CD4-positive, alpha-beta T cell treated with Interleukin-10 for 1 hour (primary cell): ENCODE results near the gene ATP5F1D.

Source experiments
- DNase-seq: peaks from one replicate; pipeline ENCODE4 v3.0.0-alpha.2; 2020

The ATP5F1D gene

DNA sequence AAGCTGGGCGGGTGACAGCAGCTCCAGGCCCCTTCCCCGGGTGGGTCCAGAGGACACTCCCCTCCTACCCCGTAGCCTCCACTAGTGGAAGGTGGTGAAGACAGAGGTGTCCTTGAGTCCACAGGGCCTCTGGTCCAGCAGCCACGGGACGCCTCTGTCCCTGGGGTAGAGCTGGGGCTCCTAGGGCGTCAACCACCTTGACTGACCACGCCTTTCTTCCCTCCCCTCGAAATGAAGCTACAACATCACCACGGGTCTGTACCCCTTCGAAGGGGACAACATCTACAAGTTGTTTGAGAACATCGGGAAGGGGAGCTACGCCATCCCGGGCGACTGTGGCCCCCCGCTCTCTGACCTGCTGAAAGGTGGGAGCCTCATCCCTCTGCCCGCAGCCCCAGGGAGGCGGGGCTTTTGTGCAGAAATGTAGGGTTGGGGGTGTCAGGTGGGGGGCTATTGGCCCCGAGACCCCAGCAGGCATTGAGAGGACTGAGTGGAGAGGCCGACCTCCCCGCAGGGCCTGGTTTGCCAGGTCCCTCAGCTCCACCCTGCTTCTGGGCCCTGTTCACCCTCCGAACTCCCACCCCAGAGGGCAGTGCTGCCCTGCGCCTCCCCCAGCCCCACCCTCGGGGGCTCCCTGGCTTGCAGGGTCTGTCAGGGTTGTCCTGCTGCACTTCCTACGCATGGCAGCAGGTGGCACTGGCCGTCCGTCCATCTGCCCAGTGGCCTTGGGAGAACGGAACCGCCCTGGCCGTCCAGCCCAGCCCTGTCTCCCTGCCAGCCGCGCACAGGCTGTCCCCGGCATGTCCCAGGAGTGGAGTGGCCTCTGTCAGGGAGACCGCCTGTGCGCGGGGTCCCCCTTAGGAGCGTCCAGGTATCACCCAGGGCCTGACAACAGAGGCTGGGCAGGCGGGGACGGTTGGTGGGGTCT, 20.3 kb upstream of the ATP5F1D start:
- DNase-seq: no peak

DNA sequence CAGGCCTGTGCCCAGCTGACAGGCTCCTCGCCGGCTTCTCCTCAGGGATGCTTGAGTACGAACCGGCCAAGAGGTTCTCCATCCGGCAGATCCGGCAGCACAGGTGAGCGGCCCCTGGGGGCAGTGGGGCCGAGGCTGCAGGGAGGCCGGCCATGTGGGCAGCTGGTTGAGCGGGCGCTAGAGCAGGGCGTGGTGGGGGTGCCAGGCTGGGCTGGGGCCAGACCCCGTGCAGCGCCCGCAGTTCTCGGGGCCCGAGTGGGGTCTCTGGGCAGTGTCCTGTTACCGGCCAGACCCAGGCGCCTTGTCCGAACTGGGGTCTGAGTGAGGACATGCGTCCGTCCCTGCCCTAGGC, 19.7 kb upstream of the ATP5F1D start:
- DNase-seq: no peak

DNA sequence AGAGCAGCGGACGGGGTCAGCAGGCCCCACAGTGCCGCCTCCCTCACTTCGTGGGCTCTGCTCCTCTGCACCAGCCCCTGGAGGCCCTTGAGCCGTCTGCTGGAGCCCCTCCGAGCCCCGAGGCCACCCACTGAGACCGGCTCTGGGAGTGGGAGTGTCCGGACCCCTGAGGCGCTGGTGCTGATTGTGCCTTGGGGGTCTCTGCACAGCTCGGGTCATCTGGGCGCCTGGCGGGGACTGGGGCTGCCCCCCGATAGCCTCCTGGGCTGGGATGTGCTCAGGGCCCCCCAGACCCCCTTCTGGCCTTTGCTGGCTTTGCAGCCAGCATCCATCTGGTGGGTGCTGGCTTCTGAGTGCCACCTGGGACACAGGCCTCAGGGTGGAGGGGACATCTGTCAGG, 19.2 kb upstream of the ATP5F1D start:
- DNase-seq: no peak

DNA sequence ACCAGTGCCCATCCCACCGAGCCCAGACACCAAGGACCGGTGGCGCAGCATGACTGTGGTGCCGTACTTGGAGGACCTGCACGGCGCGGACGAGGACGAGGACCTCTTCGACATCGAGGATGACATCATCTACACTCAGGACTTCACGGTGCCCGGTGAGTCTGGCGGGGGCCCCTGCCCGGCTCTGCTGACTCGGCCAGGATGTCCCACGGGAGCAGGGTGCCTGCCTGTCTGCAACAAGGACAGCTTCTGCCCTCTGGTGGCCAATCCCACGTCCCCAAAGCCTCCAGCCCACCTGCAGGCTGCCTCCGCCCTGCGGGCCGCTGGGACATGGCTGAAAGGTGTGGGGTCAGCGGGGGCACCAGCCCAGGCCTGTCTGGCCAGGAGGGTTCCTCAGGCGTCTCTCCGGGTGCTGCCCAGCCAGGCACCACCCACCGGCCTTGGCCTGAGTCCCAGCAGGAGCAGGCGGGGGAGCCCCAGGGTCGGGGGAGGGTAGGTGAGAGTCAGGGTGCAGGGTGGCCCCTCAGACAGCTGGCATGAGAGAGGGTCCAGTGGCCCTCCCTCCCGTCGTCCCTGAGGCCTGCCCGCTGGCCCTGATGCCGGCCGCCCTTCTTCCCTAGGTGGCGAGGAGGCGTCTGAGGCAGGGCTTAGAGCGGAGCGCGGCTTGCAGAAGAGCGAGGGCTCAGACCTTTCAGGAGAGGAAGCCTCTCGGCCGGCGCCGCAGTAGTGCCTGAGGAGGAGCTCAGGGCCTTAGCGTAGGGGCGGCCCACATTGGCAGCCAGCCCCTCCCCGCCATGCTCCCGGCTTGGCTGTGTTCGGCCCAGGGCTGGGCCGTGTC, 18.3 kb upstream of the ATP5F1D start:
- no peak for DNase-seq

DNA sequence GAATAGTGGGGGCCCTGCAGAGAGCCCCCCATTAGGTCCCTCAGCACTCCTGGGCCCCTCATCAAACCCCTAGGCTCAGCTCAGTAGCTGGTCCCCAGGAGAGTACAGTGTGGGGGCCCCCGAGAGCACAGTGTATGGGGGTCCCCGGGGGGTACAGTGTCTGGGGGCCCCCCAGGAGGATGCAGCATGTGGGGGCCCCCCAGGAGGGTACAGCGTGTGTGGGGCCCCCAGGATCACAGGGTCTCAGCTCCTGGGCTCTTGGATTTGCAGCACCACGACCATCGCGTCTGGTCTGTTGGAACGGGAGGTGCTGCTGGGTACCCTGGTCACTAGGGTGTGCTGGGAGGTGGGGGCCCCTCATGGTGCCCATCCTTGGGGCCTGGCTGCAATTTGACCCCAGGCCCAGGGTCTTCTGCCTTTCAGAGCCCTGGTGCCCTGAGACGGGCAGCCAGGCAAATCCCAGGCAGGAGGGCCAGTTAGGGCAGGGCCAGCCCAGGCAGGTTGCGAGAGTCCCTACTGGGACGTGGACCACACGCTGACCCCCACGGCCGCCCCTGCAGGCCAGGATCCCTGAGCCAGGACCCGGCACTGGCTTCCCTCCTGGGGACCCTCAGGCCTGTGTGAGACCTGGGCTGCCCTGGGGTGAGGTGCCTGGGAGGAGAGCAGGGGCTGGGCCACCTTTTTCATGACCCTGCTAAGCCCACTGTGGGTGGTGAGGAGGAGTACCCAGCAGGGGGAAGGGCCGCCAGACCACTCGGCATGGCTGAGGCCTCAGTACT, 17.3 kb upstream of the ATP5F1D start:
- no peak for DNase-seq

DNA sequence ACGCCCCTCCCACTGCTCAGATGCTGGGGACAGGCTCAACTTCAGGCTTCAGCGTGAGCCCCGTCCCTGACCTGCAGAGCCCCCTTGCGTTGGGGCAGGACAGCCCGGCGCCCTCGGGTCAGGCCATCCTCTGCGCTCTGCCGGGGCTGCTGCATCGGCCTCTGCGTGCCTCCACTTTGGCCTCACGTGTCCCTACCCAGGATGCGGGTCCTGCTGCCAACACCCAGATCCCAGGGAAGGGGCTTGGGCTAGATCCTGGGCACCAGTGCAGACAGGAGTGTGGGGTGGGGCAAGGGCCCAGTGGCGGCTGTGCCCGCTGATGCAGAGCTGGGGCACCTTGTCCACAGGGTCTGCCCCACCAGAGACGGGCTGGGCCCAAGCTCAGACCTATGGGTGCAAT, 16.7 kb upstream of the ATP5F1D start:
- no peak for DNase-seq

DNA sequence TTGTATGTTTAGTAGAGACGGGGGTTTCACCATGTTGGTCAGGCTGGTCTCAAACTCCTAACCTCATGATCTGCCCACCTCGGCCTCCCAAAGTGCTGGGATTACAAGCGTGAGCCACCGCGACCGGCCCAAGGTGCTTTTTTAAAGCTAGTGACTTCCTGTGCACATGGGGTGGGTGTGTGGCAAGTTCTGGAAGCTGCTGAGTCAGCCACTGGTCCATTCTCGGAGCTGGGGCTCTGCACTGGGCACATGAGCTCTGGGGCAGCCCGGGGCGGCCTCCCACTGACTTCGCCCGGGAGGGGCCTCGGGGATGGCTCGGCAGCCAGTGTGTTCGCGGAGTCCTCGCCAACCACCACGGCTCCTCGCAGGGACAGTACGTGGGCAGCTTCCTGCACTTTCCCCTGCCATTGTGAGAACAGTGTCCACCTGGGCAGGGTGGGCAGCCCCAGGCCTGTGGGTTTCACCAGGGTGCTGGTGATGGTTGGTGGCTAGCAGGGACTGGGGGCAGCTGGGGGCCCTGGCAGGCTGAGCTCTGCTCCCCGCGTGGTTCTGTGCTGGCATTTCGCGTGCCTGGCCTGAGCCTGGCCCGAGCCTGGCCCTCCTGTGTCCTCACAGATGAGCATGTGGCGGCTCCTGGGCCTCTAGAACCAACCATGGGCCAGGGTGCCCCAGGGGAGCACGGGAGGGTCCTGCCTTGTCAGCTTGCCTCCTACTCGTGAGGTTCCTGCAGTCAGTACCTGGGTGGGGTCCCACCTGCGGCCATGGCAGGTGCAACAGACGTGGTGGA, 15.9 kb upstream of the ATP5F1D start:
- DNase-seq: no peak

DNA sequence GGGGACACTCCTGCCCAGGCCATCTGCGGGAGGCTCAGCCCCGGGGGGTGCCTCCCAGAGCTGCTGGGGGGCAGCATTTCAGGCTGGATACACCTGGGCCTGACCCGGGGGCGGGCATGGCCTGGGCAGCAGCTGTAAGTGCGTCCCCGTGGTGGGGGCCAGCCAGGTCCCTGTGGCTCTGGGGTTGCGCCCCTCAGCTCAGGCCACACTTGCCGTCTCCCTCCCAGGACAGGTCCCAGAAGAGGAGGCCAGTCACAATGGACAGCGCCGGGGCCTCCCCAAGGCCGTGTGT, 15.4 kb upstream of the ATP5F1D start:
- no peak for DNase-seq

DNA sequence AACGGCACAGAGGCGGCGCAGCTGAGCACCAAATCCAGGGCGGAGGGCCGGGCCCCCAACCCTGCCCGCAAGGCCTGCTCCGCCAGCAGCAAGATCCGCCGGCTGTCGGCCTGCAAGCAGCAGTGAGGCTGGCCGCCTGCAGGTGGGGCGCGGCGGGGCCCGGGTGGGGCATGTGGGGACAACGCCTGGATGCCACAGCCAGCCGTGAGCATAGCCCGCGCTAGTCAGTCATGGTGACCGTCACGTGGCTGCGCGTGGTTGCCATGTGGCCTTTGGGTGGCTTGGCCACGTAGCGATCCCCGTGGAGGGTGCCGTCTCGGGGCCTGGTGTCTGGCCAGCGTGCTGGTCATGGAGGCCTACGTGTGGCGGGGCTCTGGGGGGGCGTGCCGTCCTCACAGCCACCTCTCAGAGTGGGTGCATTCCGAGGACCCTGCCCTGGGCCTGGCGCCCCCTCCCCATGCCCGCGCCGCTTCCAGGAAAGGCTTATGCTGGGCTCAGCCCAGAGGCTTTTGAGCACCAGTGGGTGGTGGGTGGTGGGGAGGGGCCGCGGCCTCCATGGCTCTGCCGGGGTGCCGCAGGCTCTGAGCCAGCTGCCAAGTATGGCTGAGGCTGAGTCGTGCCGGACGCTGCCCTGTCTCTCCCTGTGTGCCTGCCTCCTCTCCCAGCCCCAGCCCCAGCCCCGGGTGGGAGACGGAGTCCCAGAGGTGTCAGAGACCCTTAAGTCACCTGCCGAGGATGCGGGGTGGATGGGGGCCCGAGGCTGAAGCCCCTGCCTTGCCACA, 14.8 kb upstream of the ATP5F1D start:
- no peak for DNase-seq

DNA sequence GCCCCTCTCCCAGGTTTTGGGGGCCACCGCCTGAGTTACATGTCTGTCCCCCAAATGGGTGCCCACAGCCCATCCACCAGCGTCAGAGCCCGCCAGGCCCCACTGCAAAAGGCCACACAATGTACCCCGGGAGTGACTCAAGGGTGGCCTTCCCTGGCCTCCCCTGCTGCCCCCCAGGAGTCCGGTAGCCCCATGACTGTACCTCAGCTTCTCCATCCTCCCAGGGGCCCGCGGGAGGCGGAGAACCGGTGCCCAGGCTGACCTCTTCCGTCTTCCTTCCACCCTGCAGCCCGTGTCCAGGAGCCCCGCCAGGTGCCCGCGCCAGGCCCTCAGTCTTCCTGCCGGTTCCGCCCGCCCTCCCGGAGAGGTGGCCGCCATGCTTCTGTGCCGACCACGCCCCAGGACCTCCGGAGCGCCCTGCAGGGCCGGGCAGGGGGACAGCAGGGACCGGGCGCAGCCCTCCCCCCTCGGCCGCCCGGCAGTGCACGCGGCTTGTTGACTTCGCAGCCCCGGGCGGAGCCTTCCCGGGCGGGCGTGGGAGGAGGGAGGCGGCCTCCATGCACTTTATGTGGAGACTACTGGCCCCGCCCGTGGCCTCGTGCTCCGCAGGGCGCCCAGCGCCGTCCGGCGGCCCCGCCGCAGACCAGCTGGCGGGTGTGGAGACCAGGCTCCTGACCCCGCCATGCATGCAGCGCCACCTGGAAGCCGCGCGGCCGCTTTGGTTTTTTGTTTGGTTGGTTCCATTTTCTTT, 14.1 kb upstream of the ATP5F1D start:
- no peak for DNase-seq

DNA sequence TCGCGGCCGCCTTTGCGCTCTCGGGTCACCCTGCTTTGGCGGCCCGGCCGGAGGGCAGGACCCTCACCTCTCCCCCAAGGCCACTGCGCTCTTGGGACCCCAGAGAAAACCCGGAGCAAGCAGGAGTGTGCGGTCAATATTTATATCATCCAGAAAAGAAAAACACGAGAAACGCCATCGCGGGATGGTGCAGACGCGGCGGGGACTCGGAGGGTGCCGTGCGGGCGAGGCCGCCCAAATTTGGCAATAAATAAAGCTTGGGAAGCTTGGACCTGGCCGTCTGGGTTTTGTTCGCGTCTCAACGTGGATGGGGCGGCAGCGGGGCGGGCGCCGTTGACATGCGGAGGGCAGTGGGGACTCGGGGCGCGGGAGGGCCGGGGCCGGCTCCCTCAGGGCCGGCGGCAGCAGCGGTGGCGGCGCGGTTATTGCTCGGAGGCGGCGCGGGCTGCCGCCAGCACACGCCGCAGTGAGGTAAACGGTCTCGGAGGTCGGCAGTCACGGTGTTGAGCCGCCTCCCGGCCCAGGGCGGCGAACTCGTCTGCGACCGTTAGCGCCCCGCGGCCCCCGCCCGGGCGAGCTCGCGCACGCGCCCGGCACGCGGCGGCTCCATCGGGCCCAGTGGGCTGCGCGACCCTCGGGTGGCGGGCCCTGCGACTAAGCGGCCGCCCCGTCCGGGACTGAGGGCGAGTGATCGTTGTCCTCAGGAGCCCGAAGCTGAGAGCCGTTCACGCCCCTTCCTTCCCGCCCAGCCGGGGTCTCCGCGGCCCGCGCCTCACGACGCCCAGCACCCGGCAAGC, 13.2 kb upstream of the ATP5F1D start:
- no peak for DNase-seq

DNA sequence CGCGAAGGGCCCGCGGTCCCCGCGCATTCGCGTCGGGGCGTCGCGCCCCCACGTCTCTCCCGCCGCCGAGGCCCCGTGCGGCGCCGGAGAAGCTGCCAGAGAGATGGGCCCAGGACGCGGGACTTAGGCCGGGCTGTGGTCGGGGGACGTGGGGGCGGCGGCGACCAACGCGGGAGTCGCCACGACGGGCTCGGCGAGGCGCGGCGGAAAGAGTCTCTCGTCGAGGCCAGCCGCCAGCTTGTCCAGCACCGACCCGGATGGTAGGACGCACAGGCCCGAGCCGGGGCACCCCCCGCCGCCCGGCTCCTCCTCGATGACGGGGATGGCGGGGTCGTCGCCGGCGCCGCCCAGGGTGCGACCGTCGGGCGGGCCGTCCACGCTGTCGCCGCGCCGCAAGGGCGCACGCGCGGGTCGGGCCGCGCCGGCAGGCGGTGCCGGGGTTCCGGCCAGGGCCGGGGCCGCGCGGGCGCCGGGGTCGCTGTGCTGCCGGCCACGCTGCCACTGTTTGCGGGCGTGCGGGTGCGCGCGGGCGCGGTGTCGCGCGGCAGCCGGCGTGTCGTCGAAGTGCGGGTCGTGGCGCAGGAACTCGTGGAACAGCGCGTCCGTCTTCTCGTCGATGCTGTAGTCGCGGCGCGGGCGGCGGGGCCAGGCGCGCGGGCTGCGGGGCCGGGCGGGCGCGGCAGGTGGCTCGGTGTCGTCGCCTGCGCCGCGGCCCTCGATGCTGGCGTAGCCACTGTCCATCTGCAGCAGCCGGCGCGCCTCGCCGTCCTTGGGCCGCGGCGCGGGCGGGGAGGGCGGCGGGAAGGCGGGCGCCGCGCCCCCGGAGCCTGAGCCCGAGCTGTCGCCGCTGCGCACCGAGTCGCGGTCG, 12.3 kb upstream of the ATP5F1D start:
- DNase-seq: no peak

DNA sequence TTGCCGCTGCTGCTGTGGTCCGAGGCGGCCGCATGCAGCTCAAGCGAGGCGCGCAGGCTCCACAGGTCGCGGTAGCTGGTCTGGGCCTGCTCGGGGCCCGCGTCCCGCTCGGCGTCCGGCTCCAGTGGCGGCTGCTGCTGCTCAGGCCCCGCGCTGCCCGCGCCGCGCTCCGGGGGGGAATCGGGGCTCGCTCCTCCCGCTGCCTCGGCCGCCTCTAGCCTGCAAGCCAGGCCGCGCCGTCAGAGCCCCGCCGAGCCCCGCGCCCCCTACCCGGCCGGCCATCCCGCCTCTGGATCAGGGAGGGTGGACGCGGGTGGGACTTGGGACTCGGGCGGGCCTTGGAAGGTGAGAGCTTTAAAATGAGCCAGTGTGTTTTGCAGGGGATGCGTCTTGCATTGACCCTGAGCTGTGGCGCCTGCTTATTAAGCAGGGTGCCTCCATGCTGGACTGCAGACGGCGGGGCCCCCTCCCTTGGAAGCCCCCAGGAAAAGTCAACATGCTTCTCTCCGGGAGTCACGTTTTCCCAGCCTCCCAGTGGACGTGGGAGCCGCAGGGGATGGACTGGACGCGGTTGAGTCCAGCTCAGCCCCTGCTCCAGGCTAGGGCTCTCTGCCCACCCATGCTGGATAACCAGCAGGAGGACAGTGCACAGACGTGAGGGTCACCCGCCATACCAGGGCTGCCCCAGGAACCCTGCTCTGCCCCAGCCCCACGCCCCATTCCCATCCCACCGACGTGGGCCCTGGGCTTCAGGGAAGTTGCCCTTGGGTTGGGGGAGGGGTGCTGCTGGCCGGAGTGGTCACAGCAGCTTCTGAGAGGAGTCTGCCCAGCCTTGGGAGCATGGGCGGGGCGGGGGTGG, 11.4 kb upstream of the ATP5F1D start:
- DNase-seq: no peak

DNA sequence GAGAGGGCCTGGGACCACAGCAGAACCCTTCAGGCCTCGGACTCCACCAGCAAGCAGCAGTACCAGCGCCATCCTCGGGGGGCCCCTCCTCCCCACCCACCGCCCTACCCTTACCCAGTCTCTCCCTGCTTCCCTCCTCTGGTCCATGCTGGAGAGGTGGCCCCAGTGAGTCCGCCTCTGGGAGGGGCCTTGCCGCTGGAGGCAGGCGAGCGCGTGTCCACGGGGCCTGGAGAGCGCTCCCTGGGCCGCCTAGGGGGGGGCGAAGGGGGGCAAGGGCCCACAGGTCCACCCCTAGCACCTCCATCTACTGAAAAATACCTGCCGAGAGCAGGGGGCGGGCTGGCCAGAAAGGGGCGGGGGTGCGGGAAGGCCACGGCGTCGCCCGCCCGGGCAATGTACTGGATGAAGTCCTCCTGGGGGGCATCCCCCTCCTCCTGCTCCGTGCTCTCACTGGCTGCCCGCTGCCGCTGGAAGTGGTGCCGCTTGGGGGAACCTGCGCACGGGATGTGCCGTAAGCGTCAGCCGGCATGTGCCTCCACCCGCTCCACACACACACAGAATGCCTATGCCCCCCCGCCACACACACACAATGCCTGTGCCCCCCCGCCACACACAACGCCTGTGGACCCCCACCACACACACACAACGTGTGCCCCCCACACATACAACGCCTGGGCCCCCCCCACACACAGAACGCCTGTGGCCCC, 10.6 kb upstream of the ATP5F1D start:
- no peak for DNase-seq

DNA sequence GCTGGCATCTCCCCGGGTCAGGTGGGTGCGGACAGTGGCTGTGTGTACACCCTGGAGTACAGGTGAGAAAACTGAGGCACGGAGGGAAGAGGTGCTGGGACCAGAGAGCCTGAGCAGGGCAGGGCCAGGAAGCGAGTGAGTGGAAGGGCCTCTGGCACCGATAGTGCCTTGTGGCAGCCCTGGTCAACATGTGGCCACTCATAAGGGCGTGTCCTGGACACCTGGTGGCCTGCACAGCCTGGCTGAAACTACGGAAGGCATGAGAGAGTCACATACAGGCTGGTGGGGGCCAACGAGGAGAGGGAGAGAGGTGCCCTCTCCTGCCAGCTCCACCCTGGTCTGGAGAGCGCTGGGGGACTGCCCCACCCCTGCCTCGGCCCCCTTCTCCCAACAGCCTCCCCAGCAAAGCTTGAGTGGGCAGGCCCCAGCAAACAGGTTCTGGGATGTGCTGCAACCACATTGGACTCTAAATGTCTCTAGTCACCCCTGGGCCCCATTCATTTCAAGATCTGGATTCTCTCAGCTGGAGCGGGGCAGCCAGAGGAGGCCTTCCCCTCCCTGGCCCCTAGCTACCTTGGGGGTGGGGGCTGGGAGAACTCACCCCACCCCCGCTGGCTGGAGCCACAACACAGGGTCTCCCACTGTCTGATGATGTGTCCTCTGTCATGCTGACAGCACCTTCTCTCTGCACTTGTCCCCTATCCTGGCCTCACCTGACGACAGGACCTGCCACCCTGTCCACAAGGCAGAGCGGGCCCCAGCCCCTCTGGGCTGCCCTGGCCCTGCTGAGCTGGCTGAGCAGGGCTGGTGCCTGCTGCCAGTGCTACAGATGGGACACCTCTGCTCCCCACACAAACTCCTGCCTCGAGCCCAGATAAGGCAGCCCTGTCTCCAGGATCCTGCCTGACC, 9.6 kb upstream of the ATP5F1D start:
- DNase-seq: no peak

DNA sequence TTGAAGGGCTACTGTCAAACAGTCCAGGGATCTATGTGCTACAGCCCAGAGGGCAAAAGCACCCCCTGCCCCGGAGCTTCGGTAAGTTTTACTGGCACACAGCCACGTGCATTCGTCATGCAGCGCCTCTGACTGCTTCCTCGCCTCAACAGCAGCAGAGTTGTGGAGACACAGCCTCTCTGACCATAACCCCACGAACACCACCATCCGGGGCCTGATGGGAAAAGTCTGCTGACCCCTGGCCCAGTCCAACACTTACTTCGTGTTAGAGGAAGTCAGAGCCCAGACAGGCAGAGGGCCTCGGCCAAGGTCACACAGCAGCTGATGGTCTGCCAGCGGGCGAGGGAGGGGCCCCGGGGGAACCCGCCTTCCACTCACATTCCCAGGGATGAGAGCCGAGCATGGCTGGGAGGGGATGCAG, 8.9 kb upstream of the ATP5F1D start:
- DNase-seq: no peak
